Smooth muscle cell of trachea (primary cell): ENCODE measurements around the gene GDF11. TPM values are rescaled to one million over a fixed set of nuclear protein-coding genes. Genes with fewer than 3 reads are reported as not detected.

Experiments used
- total RNA-seq: library from RNA; depleted of rRNA; stranded (reverse); fragments of >200 nt; gene quantifications from 2 replicates; pipeline ENCODE4 v1.2.1, GENCODE V29; 2014

Gene GDF11
- 10.2 and 18.4 TPM in 2 replicates for total RNA-seq

GRCh38 chr12:55742719-55743405, at the start of gene GDF11:
Gene GDF11 (plus strand): TSS chr12:55743122. CDS start chr12:55743317, 195 bp downstream.

DNA sequence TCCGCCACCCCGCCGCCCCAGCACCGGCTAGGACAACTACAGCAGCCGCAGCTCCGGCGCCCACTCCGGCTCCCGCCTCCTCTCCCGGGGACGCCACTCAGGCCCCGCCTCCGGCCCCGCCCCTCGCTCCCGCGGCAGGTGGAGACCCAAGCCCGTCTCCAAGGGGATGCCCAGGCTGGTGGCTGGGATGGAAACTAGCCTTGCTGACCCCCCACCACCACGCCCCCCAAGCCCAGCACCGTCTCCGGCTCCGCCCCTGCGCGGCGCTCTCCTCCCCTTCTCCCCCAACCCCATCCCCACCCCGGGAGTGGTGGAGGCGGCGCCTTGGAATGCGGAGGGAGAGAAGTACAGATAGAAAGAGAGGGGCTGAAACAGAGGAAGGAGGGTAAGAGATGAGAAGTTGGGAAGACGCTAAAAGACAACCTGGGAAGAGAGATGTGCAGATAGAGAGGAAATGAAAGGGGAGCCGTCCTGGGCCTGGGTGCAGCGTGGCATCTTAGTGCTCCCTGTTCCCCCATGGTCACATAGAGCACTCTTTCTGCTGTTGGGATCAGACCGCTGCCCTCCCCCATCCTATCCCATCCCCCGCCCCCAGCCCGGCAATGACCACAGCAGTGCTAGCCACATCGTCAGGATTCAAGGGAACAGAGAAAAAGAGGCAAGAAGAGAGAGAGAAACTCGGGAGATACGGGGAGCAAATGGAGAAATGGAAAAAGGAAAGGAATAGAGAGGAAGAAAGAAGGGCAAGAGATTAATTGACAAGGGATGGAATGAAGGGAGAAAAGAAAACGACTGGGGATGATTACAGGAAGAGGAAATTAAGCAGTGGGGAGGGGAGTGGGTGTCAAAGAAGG, 34.9 kb upstream of the GDF11 start, which contains the start of gene ITGA7:
Gene ITGA7, minus strand, starts transcription at position 64 of the 854 bp plus-strand sequence. CDS start 222 bp downstream, outside the sequence.

GRCh38 chr12:55715833-55716581, 26.9 kb upstream of the GDF11 start, which contains the start of gene BLOC1S1:
Gene BLOC1S1 (plus strand): TSS chr12:55716046. CDS start chr12:55716052, 6 bp downstream.

DNA sequence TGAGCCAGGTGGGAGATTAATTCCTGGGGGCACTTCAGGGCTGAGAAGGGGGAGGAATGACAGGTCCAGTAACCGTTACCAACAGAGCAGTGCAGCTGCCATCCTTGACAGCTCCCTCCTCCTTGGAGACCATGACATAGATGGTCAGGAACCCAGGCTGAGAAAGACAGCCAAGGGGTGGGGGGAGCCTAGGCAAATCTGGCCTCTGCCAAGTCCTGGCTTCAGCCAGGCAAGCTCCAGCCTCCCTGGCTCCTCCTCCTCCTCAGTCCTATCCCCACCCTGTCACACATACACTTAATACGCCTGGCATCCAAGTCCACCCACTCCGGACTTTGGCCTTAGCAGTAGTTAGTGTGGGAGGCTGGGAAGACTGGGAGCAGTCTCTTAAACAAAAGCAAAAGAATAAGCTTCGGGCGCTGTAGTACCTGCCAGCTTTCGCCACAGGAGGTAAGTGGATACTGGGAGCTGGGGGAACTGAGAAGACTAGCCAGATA, 22.8 kb upstream of the GDF11 start, which contains the start of gene RDH5:
Gene RDH5, plus strand, starts transcription at position 323 of the 494 bp plus-strand sequence. CDS start 792 bp downstream, outside the sequence.

GRCh38 chr12:55728939-55729818, 13.7 kb upstream of the GDF11 start, which contains the start of gene CD63:
Gene CD63 (minus strand): TSS chr12:55729009. CDS start chr12:55728341, 668 bp downstream.

Other genes with a start within 250 kb of the GDF11 start
- not detected in 2 replicates for gene OR6C4, start 193.5 kb upstream of the GDF11 start, total RNA-seq
- gene OR2AP1, start 170.7 kb upstream of the GDF11 start, total RNA-seq: not detected in 2 replicates
- gene OR10P1, start 106.2 kb upstream of the GDF11 start, total RNA-seq: not detected in 2 replicates
- 55.0 and 68.8 TPM in 2 replicates for gene ITGA7, start 35.2 kb upstream of the GDF11 start, total RNA-seq
- gene BLOC1S1, start 27.1 kb upstream of the GDF11 start, total RNA-seq: 62.9 and 118 TPM in 2 replicates
- 36.7 and 58.9 TPM in 2 replicates for gene RDH5, start 22.7 kb upstream of the GDF11 start, total RNA-seq
- gene CD63, start 14.1 kb upstream of the GDF11 start, total RNA-seq: 2,880 and 3,412 TPM in 2 replicates
- 63.2 and 108 TPM in 2 replicates for gene SARNP, start 74.6 kb downstream of the GDF11 start, total RNA-seq
- gene ORMDL2, start 74.9 kb downstream of the GDF11 start, total RNA-seq: 12.2 and 24.9 TPM in 2 replicates
- 72.8 and 74.6 TPM in 2 replicates for gene DNAJC14, start 86.5 kb downstream of the GDF11 start, total RNA-seq
- 8.4 and 12.1 TPM in 2 replicates for gene MMP19, start 99.8 kb downstream of the GDF11 start, total RNA-seq
- gene PYM1, start 184.8 kb downstream of the GDF11 start, total RNA-seq: 34.2 and 36.5 TPM in 2 replicates
- gene DGKA, start 188.0 kb downstream of the GDF11 start, total RNA-seq: 68.6 and 74.2 TPM in 2 replicates
- 0.33 and 1.6 TPM in 2 replicates for gene PMEL, start 222.9 kb downstream of the GDF11 start, total RNA-seq
- 13.4 and 21.1 TPM in 2 replicates for gene CDK2, start 223.7 kb downstream of the GDF11 start, total RNA-seq
- 65.5 and 66.2 TPM in 2 replicates for gene RAB5B, start 231.0 kb downstream of the GDF11 start, total RNA-seq